Uterus (tissue), 2 donors: Measurements from ENCODE around the gene TRIM36.

Experiments used
- POLR2A ChIP-seq, 2 donors: fragments of 450-650 bp; IDR thresholded peaks; one replicate each; pipeline ENCODE4 v1.6.1; 2016; ENCODE audit warnings: antibody characterized with exemption in 2 of 2, mild to moderate bottlenecking in 1 of 2, moderate library complexity in 1 of 2
- TF ChIP-seq, protein P1 (sequence below), 4 experiments: fragments of 200-600 bp in 2 of 4; fragments of 450-650 bp in 2 of 4; sonication (generic) in 2 of 4; IDR thresholded peaks; one replicate each; pipeline ENCODE4 v1.5.1; 2016 to 2019; ENCODE audit warnings: antibody characterized with exemption in 4 of 4, mild to moderate bottlenecking in 2 of 4, moderate library complexity in 1 of 4

DNA sequence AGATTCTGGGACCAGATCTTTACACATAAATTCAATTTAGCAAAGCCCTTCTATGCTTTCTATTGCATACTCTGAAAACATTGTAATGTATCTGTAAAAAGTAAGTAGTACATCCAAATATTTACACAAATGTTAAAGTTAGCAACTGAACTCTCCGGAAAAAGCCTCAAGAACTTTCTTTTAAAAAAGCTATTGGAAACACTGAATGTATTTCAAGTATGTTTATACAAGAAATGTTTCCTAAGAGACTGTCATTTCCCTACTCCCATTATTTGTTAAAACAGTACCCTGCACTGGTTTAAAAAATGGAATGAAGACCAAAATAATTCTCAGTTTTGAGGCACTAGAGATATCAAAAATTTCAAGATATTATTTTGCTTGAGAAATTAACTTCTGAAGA, 44.8 kb upstream of the TRIM36 start:
- TF ChIP-seq, protein P1, sequence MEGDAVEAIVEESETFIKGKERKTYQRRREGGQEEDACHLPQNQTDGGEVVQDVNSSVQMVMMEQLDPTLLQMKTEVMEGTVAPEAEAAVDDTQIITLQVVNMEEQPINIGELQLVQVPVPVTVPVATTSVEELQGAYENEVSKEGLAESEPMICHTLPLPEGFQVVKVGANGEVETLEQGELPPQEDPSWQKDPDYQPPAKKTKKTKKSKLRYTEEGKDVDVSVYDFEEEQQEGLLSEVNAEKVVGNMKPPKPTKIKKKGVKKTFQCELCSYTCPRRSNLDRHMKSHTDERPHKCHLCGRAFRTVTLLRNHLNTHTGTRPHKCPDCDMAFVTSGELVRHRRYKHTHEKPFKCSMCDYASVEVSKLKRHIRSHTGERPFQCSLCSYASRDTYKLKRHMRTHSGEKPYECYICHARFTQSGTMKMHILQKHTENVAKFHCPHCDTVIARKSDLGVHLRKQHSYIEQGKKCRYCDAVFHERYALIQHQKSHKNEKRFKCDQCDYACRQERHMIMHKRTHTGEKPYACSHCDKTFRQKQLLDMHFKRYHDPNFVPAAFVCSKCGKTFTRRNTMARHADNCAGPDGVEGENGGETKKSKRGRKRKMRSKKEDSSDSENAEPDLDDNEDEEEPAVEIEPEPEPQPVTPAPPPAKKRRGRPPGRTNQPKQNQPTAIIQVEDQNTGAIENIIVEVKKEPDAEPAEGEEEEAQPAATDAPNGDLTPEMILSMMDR (IDR thresholded peaks at IDR 0.05), result no peak
- no peak for TF ChIP-seq POLR2A (IDR thresholded peaks at IDR 0.05)
